COLO668 (cell line): Measurements from ENCODE around the gene LY86.

Source experiments
- DNase-seq: peaks from one replicate; lab custom pipeline; 2025; ENCODE audit not compliant: unreplicated experiment; lab: John Stamatoyannopoulos, UW

Gene LY86

GRCh38 chr6:6620766-6621425 is 32.4 kb downstream of the LY86 start:
- no peak for DNase-seq

GRCh38 chr6:6622501-6622900 is 34.0 kb downstream of the LY86 start:
- DNase-seq: no peak

DNA sequence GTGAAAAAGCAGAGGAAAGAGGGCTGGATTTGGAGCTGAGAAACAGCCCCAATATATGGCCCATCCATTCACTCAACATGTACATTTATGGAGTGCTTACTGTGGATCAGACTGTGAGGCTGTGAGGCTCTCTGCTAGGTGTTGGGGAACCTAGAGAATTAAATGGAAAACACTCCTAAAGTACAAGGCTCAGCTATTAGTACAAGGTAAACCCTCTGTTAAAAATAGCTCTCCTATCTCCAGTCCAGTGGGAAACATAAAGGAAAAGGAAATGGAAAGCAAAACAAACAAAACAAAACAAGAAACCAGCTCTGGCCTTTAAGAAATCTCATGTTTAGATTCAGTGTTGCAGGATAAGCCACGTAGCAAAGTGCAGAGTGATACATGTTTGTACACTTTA is 35.0 kb downstream of the LY86 start:
- DNase-seq: no peak

DNA sequence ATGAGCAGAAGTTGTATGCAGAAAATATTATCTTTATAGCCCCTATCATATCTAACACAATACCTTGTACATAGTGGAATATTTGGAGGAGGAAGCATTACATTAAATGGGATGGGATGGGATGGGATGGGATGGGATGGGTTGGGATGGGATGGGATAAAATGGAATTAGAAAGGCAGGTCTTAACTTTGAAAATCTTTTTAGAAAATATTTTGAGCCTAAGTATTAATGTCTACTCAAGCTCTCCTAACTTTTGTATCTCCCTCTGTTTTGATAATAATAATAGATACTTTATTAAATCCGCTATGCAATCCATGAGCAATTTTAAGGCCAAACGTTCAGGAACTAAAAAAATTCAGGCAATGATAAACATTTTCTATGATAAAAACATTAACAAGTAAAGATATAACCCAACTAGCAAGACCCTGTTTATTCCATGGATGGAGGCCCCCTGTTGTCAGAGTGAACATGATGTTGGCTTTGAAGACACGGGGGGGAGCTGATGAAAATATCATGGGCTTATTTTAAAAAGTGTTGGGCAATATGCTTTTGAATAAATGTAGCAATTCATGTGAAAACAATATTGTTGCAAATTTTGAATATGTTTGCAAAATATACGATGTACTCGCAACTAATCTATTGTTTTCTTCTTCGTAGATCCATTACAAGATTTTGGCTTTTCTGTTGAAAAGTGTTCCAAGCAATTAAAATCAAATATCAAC is 35.9 kb downstream of the LY86 start:
- no peak for DNase-seq

DNA sequence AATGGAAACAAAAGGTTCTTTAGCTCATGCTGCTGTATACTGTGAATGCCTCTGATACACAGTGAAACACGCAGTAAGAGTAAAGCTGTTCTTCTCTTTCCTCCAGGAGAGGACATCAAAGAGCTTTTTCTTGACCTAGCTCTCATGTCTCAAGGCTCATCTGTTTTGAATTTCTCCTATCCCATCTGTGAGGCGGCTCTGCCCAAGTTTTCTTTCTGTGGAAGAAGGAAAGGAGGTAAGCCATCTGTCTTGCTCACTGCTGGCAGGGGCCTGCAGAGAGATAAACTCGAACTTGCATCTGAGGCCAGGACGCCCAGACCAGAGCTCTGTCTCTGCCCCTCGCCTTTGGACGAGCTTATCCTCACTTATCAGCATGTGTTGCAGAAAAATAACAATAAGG is 37.7 kb downstream of the LY86 start:
- DNase-seq: no peak

DNA sequence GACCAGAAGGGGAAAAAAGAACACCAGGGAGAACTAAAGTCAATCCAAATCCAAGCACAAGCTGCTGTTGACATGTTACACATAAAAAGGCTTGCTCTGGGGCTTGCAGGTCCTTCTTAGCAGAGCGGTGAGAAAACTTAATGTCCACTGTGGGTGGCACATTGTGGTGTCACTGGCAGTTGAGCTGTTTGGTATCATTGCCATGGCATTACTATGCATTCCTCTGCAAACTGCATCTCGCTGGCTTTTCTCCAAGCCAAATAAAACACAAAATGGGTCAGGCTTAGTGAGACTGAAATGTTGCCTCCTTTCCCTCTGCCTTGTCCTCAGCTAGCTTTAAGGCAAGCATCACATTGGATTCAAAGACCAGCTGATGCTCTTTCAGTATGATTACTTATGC is 40.9 kb downstream of the LY86 start:
- DNase-seq: no peak

GRCh38 chr6:6631053-6631452 is 42.5 kb downstream of the LY86 start:
- no peak for DNase-seq

DNA sequence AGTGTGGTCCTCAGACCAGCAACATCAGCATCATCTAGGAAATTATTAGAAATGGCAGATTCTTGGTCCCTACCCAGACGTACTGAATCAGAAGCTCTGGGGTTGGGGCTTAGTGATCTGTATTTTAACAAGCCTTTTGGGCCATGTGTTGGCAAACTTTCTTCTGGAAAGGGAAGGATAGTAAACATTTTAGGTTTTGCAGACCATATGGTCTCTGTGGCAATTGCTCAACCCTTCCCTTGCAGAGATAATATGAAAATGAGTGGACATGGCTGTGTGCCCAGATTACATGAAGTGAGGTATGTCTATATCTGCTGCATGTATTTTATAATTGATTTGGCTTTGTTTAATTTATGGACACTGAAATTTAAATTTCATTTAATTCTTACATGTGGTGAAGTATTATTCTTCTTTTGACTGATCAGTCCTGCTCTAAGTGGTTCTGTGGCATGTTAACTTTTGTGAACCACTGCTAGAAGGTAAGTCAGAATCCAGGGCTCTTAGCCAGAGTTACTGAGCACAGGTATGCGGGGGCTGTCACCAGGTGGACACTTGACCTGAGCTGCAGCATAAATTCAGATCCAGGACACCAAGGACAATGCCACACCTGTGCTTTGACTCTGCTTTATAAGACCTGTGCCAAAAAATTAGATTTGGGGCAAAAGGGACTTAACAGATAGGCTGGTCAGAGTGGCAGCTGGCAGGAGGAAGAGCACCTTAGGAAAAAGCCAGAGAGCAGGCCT is 43.2 kb downstream of the LY86 start:
- DNase-seq: no peak

- no peak for DNase-seq
Measured at GRCh38 chr6:6633898-6634734, 45.6 kb downstream of the LY86 start.

- DNase-seq: no peak
Measured at GRCh38 chr6:6634735-6635075, 46.2 kb downstream of the LY86 start.

GRCh38 chr6:6635291-6635690 is 46.8 kb downstream of the LY86 start:
- no peak for DNase-seq

DNA sequence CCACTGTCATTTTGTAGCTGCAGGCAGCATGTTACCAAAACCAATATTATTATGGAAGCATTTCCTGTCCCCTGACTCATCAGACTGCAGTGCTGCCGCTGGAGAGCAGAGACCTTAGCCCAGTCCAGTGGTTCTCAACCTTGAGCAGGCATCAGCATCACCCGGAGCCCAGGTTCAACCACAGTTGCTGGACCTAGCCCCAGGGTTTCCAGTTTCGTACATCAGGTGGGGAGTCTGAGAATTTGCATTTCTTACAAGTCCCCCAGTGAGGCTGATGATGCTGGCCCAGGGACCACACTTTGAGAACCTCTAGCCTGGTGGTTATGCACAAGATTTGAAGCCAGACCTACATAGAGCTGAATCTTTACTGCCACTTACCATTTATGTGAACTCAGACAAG is 47.3 kb downstream of the LY86 start:
- no peak for DNase-seq

- DNase-seq: no peak
Measured at GRCh38 chr6:6639572-6639971, 51.1 kb downstream of the LY86 start.

DNA sequence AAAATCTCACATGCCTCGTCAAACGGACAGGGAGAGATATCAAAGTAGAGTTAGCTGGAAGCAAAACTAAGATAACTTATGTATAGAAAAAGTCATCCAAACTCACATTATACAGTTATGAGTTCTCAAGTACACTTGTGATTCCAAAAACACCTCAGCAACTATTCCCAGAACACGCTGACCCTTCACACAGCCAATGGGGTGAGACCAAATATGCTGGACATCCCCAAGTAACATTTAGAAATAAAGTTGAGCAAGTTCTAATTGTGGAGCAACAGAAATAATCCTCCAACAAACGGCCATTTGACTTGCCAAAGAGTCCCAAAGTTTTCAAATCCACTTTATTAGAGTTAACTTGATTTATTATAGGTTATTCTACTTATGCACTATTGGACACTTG is 52.4 kb downstream of the LY86 start:
- DNase-seq: no peak

DNA sequence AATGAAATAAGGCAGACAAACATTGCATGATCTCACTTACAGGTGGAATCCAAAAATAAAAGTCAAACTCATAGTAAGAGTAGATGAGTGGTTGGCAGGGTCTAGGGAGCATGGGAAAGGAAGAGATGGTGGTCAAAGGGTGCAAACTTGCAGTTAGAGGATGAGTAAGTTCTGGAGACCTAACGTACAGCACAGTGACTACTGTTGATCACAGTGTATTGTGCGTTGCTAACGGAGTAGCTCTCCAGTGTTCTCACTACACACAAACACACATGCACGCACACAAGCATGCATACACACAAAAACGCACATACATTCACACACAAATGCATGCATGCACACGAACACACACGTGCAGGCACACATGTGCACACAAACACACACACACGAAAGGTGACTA is 54.9 kb downstream of the LY86 start:
- DNase-seq: no peak

DNA sequence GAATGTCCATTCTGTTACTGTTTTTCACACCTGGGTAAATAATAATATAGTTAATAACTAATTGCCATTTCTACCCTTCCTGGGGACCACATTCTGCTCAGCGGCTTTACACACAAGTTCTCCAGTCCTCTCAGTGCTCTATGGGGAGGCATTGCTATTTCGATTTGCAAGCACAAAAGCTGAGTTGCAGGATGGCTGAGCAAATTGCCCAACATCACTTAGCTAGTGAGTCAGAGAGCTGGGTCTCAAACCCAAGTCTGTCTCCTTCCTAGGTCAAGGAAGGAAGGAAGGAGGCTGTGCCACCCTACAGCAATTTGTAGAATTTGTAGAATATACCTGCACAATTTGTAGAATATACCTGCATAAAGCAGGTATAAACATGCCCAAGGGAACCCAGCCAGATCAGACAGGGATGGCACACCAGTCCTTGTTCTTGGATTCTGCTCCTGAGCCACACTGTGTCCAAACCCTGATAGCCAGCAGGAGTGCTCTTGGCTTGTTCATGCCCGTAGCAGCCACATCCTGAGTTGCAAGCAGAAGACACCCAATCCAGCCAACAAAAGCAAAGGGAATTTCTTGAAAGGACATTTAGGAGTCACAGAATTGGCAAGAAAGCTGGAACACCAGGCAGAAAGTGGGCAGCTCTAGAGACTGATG is 56.9 kb downstream of the LY86 start:
- no peak for DNase-seq

DNA sequence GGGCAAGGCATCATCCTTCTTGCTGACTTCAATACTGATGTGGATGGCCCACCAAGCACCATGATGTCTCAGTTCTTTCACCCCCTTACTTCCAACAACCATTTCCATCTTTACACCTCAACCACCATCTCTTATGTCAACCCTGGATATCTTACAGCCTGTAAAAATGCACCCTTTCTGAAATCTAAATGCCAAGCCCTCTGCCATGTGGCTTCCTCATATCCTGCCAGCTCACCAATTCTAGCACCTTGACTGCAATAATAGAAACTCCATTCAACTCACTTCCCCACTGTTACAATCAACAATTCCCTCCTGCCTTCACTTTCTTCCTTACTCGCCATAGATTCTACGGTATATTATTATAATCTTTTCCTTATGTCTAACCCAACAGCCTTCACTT is 57.9 kb downstream of the LY86 start:
- no peak for DNase-seq

GRCh38 chr6:6646859-6647258 is 58.3 kb downstream of the LY86 start:
- DNase-seq: no peak

DNA sequence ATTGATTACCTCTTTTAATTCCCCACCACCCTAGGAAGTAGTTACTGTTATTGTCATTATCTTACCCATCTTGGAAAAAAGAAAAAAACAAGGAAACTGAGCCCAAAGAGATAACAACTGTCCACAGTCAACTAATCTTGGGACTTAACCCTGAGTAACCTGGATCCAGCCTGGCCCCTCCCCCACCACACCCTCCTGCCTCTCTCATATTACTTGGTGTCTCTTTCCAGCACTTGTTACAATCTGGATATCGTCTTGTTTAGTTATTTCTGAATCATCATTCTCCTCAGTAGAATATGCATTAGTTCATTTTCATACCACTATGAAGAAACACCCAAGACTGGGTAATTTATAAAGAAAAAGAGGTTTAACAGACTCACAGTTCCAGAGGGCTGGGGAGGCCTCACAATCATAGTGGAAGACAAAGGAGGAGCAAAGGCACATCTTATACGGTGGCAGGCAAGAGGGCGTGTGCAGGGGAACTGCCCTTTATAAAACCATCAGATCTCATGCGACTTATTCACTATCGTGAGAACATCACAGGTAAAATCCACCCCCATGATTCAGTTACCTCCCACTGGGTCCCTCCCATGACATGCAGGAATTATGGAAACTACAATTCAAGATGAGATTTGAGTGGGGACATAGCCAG is 60.3 kb downstream of the LY86 start:
- DNase-seq: no peak

DNA sequence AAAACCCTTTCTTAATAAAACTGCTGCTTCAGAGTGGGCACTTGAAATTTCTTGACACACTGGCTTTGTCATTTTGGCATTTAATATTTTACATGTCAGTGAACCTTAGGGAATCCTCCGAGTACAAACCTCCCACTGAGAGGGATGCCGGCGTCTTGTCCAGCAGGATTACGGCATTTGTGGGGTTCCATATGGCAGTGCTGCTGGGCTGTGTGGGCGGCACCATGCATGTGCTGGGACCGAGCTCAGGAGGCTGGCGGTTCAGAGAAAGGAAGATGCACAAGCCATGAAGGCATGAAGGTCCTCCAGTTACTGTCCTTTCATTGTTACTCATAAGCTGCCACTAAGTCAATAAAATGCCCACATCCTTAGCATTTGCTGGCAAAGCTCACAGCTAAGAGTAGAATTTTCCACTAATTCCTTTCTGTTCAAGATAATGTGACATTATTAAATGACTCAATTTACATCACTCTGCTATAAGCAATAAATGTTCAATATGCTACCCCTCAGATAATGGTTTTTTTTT is 61.4 kb downstream of the LY86 start:
- no peak for DNase-seq
